HepG2 (cell line): ENCODE measurements around the gene SLC25A51. TPM values are rescaled to one million over a fixed set of nuclear protein-coding genes. Genes with fewer than 3 reads are reported as not detected.

Experiments
- ADNP ChIP-seq: sonication (generic); formaldehyde crosslinking; IDR thresholded peaks from 2 replicates; pipeline ENCODE4 v1.4.0; 2020; ENCODE audit warnings: missing genetic modification reagents
- DBP ChIP-seq: sonication (generic); formaldehyde crosslinking; IDR thresholded peaks from 2 replicates; pipeline ENCODE4 v1.4.0; 2020; ENCODE audit warnings: missing genetic modification reagents; ENCODE audit errors: not compliant biosample characterization
- EED ChIP-seq: sonication (generic); formaldehyde crosslinking; IDR thresholded peaks from 2 replicates; pipeline ENCODE4 v1.5.0; 2020; ENCODE audit warnings: mild to moderate bottlenecking, missing genetic modification reagents
- FIP1L1 ChIP-seq: fragments of 200-400 bp; formaldehyde crosslinking; IDR thresholded peaks from 2 replicates; pipeline ENCODE4 v1.6.1; 2018; ENCODE audit warnings: low read depth, mild to moderate bottlenecking, low read length, moderate library complexity, borderline replicate concordance; ENCODE audit not compliant: insufficient read depth
- HES4 ChIP-seq: sonication (generic); formaldehyde crosslinking; IDR thresholded peaks from 2 replicates; pipeline ENCODE4 v1.9.0; 2021; ENCODE audit warnings: mild to moderate bottlenecking, missing genetic modification reagents, borderline replicate concordance
- HOXA3 ChIP-seq: sonication (generic); formaldehyde crosslinking; IDR thresholded peaks from 2 replicates; pipeline ENCODE4 v1.5.0; 2020; ENCODE audit warnings: missing genetic modification reagents
- MED1 ChIP-seq: sonication (generic); formaldehyde crosslinking; IDR thresholded peaks from 2 replicates; pipeline ENCODE4 v1.4.0; 2020; ENCODE audit warnings: missing genetic modification reagents
- MLX ChIP-seq: IDR thresholded peaks from 2 replicates; pipeline ENCODE4 v1.6.1; 2016
- NCOR1 ChIP-seq: fragments of 200-600 bp; sonication (generic); IDR thresholded peaks from 2 replicates; pipeline ENCODE4 v1.7.0; 2017; ENCODE audit warnings: antibody characterized with exemption, low read length, borderline replicate concordance
- PBX3 ChIP-seq: sonication (generic); formaldehyde crosslinking; IDR thresholded peaks from 2 replicates; pipeline ENCODE4 v1.8.1; 2023; ENCODE audit warnings: missing genetic modification reagents, inconsistent platforms, borderline replicate concordance
- PRPF4 ChIP-seq: fragments of 200-400 bp; formaldehyde crosslinking; IDR thresholded peaks from 2 replicates; pipeline ENCODE4 v1.6.1; 2016; ENCODE audit warnings: low read length, low read depth; ENCODE audit not compliant: poor library complexity, severe bottlenecking
- RARA ChIP-seq: IDR thresholded peaks from 2 replicates; pipeline ENCODE4 v1.6.1; 2016; ENCODE audit warnings: missing genetic modification reagents, missing compliant biosample characterization
- RBFOX2 ChIP-seq: fragments of 200-400 bp; formaldehyde crosslinking; IDR thresholded peaks from 2 replicates; pipeline ENCODE4 v1.6.1; 2017; ENCODE audit warnings: low read depth, mild to moderate bottlenecking, low read length
- RELA ChIP-seq: sonication (generic); formaldehyde crosslinking; IDR thresholded peaks from 2 replicates; pipeline ENCODE4 v1.4.0; 2020; ENCODE audit warnings: missing genetic modification reagents
- SAP130 ChIP-seq: IDR thresholded peaks from 2 replicates; pipeline ENCODE4 v1.6.1; 2016; ENCODE audit warnings: low read depth
- SRSF4 ChIP-seq: fragments of 200-400 bp; formaldehyde crosslinking; IDR thresholded peaks from one replicate; pipeline ENCODE4 v1.6.1; 2018; ENCODE audit warnings: mild to moderate bottlenecking, low read depth, low read length, moderate library complexity; ENCODE audit not compliant: poor library complexity, severe bottlenecking
- STAG1 ChIP-seq: sonication (generic); formaldehyde crosslinking; IDR thresholded peaks from 2 replicates; pipeline ENCODE4 v1.4.0; 2020; ENCODE audit warnings: missing genetic modification reagents
- TP53 ChIP-seq: sonication (generic); formaldehyde crosslinking; conservative IDR thresholded peaks from 2 replicates; pipeline ENCODE4 v1.4.0; 2020; ENCODE audit warnings: missing genetic modification reagents
- U2AF2 ChIP-seq: fragments of 200-400 bp; formaldehyde crosslinking; IDR thresholded peaks from 2 replicates; pipeline ENCODE4 v1.6.1; 2017; ENCODE audit warnings: low read depth, mild to moderate bottlenecking, low read length
- ZBTB3 ChIP-seq: sonication (generic); formaldehyde crosslinking; IDR thresholded peaks from 2 replicates; pipeline ENCODE4 v1.4.0; 2020; ENCODE audit warnings: low read depth, mild to moderate bottlenecking, moderate library complexity, missing genetic modification reagents, borderline replicate concordance
- ZNF557 ChIP-seq: sonication (generic); formaldehyde crosslinking; IDR thresholded peaks from 2 replicates; pipeline ENCODE4 v1.4.0; 2020; ENCODE audit warnings: missing genetic modification reagents
- ZNF597 ChIP-seq: sonication (generic); formaldehyde crosslinking; IDR thresholded peaks from 2 replicates; pipeline ENCODE4 v1.5.0; 2020; ENCODE audit warnings: missing genetic modification reagents
- ZNF629 ChIP-seq: sonication (generic); formaldehyde crosslinking; conservative IDR thresholded peaks from 2 replicates; pipeline ENCODE4 v1.5.0; 2020; ENCODE audit warnings: missing genetic modification reagents
- ZNF766 ChIP-seq: sonication (generic); formaldehyde crosslinking; IDR thresholded peaks from 2 replicates; pipeline ENCODE4 v1.5.0; 2020; ENCODE audit warnings: missing genetic modification reagents, borderline replicate concordance
- ZNF841 ChIP-seq: sonication (generic); formaldehyde crosslinking; IDR thresholded peaks from 2 replicates; pipeline ENCODE4 v1.8.1; 2023; ENCODE audit warnings: missing genetic modification reagents, borderline replicate concordance
- ZSCAN25 ChIP-seq: sonication (generic); formaldehyde crosslinking; IDR thresholded peaks from 2 replicates; pipeline ENCODE4 v1.8.0; 2022; ENCODE audit warnings: mild to moderate bottlenecking, missing genetic modification reagents
- ZZZ3 ChIP-seq: sonication (generic); formaldehyde crosslinking; IDR thresholded peaks from 2 replicates; pipeline ENCODE4 v1.4.0; 2020; ENCODE audit warnings: missing genetic modification reagents, mild to moderate bottlenecking, borderline replicate concordance
- polyA plus RNA-seq, 8 experiments: library from polyadenylated mRNA; depleted of rRNA in 3 of 8; stranded (reverse) in 7 of 8; unstranded in 1 of 8; fragments of >200 nt; fragmentation: Illumina TruSeq in 4 of 8; extraction: Trizol in 4 of 8; gene quantifications; 2 replicates each; pipeline versions ENCODE4 v1.2.1 to v1.2.3, GENCODE V29; 2011 to 2016; ENCODE audit warnings: low read depth in 4 of 8, missing spikeins in 1 of 8, mixed read lengths in 1 of 8; ENCODE audit not compliant: insufficient read depth in 1 of 8
- total RNA-seq, 5 experiments: library from RNA; depleted of rRNA; stranded (reverse); fragments of >200 nt; fragmentation: Illumina TruSeq; extraction: Trizol; gene quantifications; 2 replicates each; pipeline ENCODE4 v1.2.3, GENCODE V29; 2016; ENCODE audit warnings: low read depth in 1 of 5

Gene SLC25A51
- total and polyA plus RNA-seq, 2 of the 13 experiments (the other 11 are each of a cell fraction or from before 2014, with no cell fraction given): 14.6 to 37.7 TPM

GRCh38 chr9:37913480-37914153 lies 9.7 kb upstream of the SLC25A51 start (continued):
- no peak for TF ChIP-seq FIP1L1
- TF ChIP-seq U2AF2: no peak
- no peak for TF ChIP-seq RARA (CRISPR knock-in tag)
- TF ChIP-seq PRPF4: no peak
- no peak for TF ChIP-seq TP53 (CRISPR knock-in tag)
- TF ChIP-seq ZNF629: 0 out of 2 replicates have a peak, but pooled peaks have one; percentile 10
- TF ChIP-seq SAP130 (CRISPR knock-in tag): 0 out of 2 replicates have a peak, but pooled peaks have one; percentile 37
- TF ChIP-seq NCOR1: no peak
- 0 out of 2 replicates have a peak, but pooled peaks have one; percentile 18 for TF ChIP-seq MED1 (CRISPR knock-in tag)
- no peak for TF ChIP-seq DBP (CRISPR knock-in tag)
- TF ChIP-seq ZSCAN25 (CRISPR knock-in tag): no peak
- TF ChIP-seq SRSF4: no peak
- no peak for TF ChIP-seq ZNF841 (CRISPR knock-in tag)
- TF ChIP-seq ZNF597 (CRISPR knock-in tag): no peak
- peak; percentile 46; the same call in 1 of the 2 replicates for TF ChIP-seq EED (CRISPR knock-in tag)
- no peak for TF ChIP-seq RELA (CRISPR knock-in tag)
- TF ChIP-seq HOXA3 (CRISPR knock-in tag): no peak
- TF ChIP-seq ZBTB3: no peak
- TF ChIP-seq STAG1 (CRISPR knock-in tag): peak; percentile 99
- no peak for TF ChIP-seq ADNP (CRISPR knock-in tag)
- TF ChIP-seq ZNF557 (CRISPR knock-in tag): no peak
- TF ChIP-seq ZNF766 (CRISPR knock-in tag): no peak; the same call in 1 of the 2 replicates
- TF ChIP-seq MLX (CRISPR knock-in tag): no peak
- no peak for TF ChIP-seq HES4 (CRISPR knock-in tag)
- TF ChIP-seq PBX3 (CRISPR knock-in tag): no peak
- TF ChIP-seq ZZZ3 (CRISPR knock-in tag): no peak
- no peak for TF ChIP-seq RBFOX2
